PFSK-1 (cell line): ENCODE results near the gene ARF3.

ENCODE experiments used
- POLR2AphosphoS5 ChIP-seq: IDR thresholded peaks from 2 replicates; pipeline ENCODE4 v1.6.1; 2012; ENCODE audit warnings: low read depth, mild to moderate bottlenecking, control low read depth, low read length, moderate library complexity
- SIN3A ChIP-seq: IDR thresholded peaks from 2 replicates; pipeline ENCODE4 v1.6.1; 2012; ENCODE audit warnings: mild to moderate bottlenecking, low read length, moderate library complexity, borderline replicate concordance; ENCODE audit not compliant: insufficient read depth
- TAF1 ChIP-seq: IDR thresholded peaks from 2 replicates; pipeline ENCODE4 v1.6.1; 2012; ENCODE audit warnings: low read length, control low read depth, borderline replicate concordance; ENCODE audit not compliant: insufficient read depth
- TF ChIP-seq, protein P1 (sequence below), 2 experiments: IDR thresholded peaks; 2 replicates each; pipeline versions ENCODE4 v1.6.1 to v1.8.0; 2011 to 2012; ENCODE audit warnings: low read depth in 2 of 2, low read length in 2 of 2, control low read depth in 1 of 2, inconsistent platforms in 1 of 2, mild to moderate bottlenecking in 1 of 2, moderate library complexity in 1 of 2; ENCODE audit not compliant: insufficient read depth in 1 of 2

- TF ChIP-seq, protein P1, sequence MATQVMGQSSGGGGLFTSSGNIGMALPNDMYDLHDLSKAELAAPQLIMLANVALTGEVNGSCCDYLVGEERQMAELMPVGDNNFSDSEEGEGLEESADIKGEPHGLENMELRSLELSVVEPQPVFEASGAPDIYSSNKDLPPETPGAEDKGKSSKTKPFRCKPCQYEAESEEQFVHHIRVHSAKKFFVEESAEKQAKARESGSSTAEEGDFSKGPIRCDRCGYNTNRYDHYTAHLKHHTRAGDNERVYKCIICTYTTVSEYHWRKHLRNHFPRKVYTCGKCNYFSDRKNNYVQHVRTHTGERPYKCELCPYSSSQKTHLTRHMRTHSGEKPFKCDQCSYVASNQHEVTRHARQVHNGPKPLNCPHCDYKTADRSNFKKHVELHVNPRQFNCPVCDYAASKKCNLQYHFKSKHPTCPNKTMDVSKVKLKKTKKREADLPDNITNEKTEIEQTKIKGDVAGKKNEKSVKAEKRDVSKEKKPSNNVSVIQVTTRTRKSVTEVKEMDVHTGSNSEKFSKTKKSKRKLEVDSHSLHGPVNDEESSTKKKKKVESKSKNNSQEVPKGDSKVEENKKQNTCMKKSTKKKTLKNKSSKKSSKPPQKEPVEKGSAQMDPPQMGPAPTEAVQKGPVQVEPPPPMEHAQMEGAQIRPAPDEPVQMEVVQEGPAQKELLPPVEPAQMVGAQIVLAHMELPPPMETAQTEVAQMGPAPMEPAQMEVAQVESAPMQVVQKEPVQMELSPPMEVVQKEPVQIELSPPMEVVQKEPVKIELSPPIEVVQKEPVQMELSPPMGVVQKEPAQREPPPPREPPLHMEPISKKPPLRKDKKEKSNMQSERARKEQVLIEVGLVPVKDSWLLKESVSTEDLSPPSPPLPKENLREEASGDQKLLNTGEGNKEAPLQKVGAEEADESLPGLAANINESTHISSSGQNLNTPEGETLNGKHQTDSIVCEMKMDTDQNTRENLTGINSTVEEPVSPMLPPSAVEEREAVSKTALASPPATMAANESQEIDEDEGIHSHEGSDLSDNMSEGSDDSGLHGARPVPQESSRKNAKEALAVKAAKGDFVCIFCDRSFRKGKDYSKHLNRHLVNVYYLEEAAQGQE (IDR thresholded peaks at IDR 0.05; ENCODE audit: insufficient read depth in 1 of 2, low read depth in 2 of 2, low read length in 2 of 2), result no peak
- TF ChIP-seq SIN3A (no peak), POLR2AphosphoS5 (no peak), TAF1 (no peak)
These were observed 11.2 kb upstream of the ARF3 start for GRCh38 chr12:48968467-48968866.
